ENCODE data around the gene GLS2.
"Not testable (repeated sequence)": the region's sequence is repeated elsewhere in the genome, so short reads cannot be mapped to it uniquely, and the experiment has no call there.

Gene GLS2

GRCh38 chr12:56518570-56518969 lies 30.6 kb upstream of the GLS2 start:
- Histone ChIP-seq H3K9me3 (ENCODE audit: control insufficient read depth, low read length) (no peaks in the 10 kb centered on the region), H3K4me1 (ENCODE audit: control insufficient read depth, insufficient read depth, low read length) (peaks cover 23% of the 10 kb centered on the region), H3K36me3 (ENCODE audit: control insufficient read depth, insufficient read depth, low read length, severe bottlenecking) (no peaks in the 10 kb centered on the region), H3K27me3 (replicated peaks; ENCODE audit: control insufficient read depth, insufficient read depth, low read length) (no peaks in the 10 kb centered on the region), H3K9ac (ENCODE audit: low read length) (no peak overlapping the region), H3K4me3 (ENCODE audit: low read length) (no peak overlapping the region)
- peak; percentile 63 for DNase-seq (ENCODE audit: low read depth)

DNA sequence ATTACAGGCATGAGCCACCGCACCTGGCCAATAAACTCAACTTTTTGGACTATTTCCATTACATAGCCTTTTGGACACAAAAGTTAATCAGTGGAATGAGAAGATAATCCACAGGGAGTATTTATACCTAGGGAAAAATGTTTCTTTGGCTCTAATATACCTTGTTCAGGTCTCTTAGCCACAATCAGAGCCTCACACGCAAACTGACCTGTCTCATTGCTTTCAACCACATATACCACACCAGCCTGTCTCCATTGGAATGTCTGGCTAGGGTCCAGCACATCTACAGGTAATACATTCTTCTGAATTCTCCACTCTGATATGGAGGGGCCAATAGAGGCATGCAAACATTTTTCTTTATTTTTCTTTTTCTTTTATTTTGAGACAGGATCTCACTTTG lies 29.9 kb upstream of the GLS2 start:
- Histone ChIP-seq H3K27me3 (replicated peaks; ENCODE audit: control insufficient read depth, insufficient read depth, low read length) (no peaks in the 10 kb centered on the region), H3K4me1 (ENCODE audit: control insufficient read depth, insufficient read depth, low read length) (peaks cover 16% of the 10 kb centered on the region), H3K36me3 (ENCODE audit: control insufficient read depth, insufficient read depth, low read length, severe bottlenecking) (no peaks in the 10 kb centered on the region), H3K4me3 (ENCODE audit: low read length) (no peak overlapping the region), H3K9me3 (ENCODE audit: control insufficient read depth, low read length) (no peaks in the 10 kb centered on the region), H3K9ac (ENCODE audit: low read length) (no peak overlapping the region)
- DNase-seq (ENCODE audit: low read depth) = no peak

- not testable (repeated sequence) for DNase-seq (ENCODE audit: low read depth); H3K9me3 ChIP-seq (ENCODE audit: control insufficient read depth, low read length); H3K9ac ChIP-seq (ENCODE audit: low read length); H3K4me1 ChIP-seq (ENCODE audit: control insufficient read depth, insufficient read depth, low read length); H3K27me3 ChIP-seq (replicated peaks; ENCODE audit: control insufficient read depth, insufficient read depth, low read length); H3K4me3 ChIP-seq (ENCODE audit: low read length); H3K36me3 ChIP-seq (ENCODE audit: control insufficient read depth, insufficient read depth, low read length, severe bottlenecking)
Observed at GRCh38 chr12:56514014-56514318, 26.0 kb upstream of the GLS2 start.

GRCh38 chr12:56510786-56511185 lies 22.8 kb upstream of the GLS2 start:
- H3K9me3 ChIP-seq (ENCODE audit: control insufficient read depth, low read length) = no peaks in the 10 kb centered on the region
- no peak for DNase-seq (ENCODE audit: low read depth)
- H3K4me3 ChIP-seq (ENCODE audit: low read length) = no peak overlapping the region
- no peaks in the 10 kb centered on the region for H3K4me1 ChIP-seq (ENCODE audit: control insufficient read depth, insufficient read depth, low read length)
- H3K9ac ChIP-seq (ENCODE audit: low read length) = no peak overlapping the region
- H3K36me3 ChIP-seq (ENCODE audit: control insufficient read depth, insufficient read depth, low read length, severe bottlenecking) = no peaks in the 10 kb centered on the region
- peaks cover 4% of the 10 kb centered on the region for H3K27me3 ChIP-seq (replicated peaks; ENCODE audit: control insufficient read depth, insufficient read depth, low read length)

- not testable (repeated sequence) for H3K9me3 ChIP-seq (ENCODE audit: control insufficient read depth, low read length); H3K9ac ChIP-seq (ENCODE audit: low read length); H3K4me1 ChIP-seq (ENCODE audit: control insufficient read depth, insufficient read depth, low read length); H3K4me3 ChIP-seq (ENCODE audit: low read length); DNase-seq (ENCODE audit: low read depth); H3K27me3 ChIP-seq (replicated peaks; ENCODE audit: control insufficient read depth, insufficient read depth, low read length); H3K36me3 ChIP-seq (ENCODE audit: control insufficient read depth, insufficient read depth, low read length, severe bottlenecking)
Observed at GRCh38 chr12:56499879-56500278, 11.9 kb upstream of the GLS2 start.

GRCh38 chr12:56499452-56499851 lies 11.5 kb upstream of the GLS2 start:
- not testable (repeated sequence) for H3K4me1 ChIP-seq (ENCODE audit: control insufficient read depth, insufficient read depth, low read length); H3K27me3 ChIP-seq (replicated peaks; ENCODE audit: control insufficient read depth, insufficient read depth, low read length); DNase-seq (ENCODE audit: low read depth); H3K9me3 ChIP-seq (ENCODE audit: control insufficient read depth, low read length); H3K36me3 ChIP-seq (ENCODE audit: control insufficient read depth, insufficient read depth, low read length, severe bottlenecking); H3K9ac ChIP-seq (ENCODE audit: low read length); H3K4me3 ChIP-seq (ENCODE audit: low read length)

GRCh38 chr12:56498126-56498902 lies 10.4 kb upstream of the GLS2 start:
- not testable (repeated sequence) for H3K4me3 ChIP-seq (ENCODE audit: low read length); H3K4me1 ChIP-seq (ENCODE audit: control insufficient read depth, insufficient read depth, low read length); H3K27me3 ChIP-seq (replicated peaks; ENCODE audit: control insufficient read depth, insufficient read depth, low read length); H3K9me3 ChIP-seq (ENCODE audit: control insufficient read depth, low read length); H3K36me3 ChIP-seq (ENCODE audit: control insufficient read depth, insufficient read depth, low read length, severe bottlenecking); H3K9ac ChIP-seq (ENCODE audit: low read length); DNase-seq (ENCODE audit: low read depth)

DNA sequence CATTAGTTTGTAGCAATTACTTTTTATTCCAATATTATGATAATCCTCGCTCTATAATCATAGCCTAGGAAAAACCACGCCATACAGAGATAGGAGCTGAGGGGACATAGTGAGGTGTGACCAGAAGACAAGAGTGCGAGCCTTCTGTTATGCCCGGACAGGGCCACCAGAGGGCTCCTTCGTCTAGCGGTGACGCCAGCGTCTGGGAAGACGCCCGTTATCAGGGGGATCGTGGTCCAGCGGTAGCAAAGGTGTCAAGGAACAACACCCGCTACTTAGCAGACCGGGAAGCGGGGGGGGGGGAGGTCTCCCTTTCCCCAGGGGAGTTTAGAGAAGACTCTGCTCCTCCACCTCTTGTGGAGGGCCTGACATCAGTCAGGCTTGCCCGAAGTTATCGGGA lies 8.7 kb upstream of the GLS2 start:
- not testable (repeated sequence) for H3K4me1 ChIP-seq (ENCODE audit: control insufficient read depth, insufficient read depth, low read length); H3K4me3 ChIP-seq (ENCODE audit: low read length); H3K36me3 ChIP-seq (ENCODE audit: control insufficient read depth, insufficient read depth, low read length, severe bottlenecking); H3K9ac ChIP-seq (ENCODE audit: low read length); H3K9me3 ChIP-seq (ENCODE audit: control insufficient read depth, low read length)
- DNase-seq (ENCODE audit: low read depth) = peak; percentile 68
- peaks cover 11% of the 10 kb centered on the region for H3K27me3 ChIP-seq (replicated peaks; ENCODE audit: control insufficient read depth, insufficient read depth, low read length)

DNA sequence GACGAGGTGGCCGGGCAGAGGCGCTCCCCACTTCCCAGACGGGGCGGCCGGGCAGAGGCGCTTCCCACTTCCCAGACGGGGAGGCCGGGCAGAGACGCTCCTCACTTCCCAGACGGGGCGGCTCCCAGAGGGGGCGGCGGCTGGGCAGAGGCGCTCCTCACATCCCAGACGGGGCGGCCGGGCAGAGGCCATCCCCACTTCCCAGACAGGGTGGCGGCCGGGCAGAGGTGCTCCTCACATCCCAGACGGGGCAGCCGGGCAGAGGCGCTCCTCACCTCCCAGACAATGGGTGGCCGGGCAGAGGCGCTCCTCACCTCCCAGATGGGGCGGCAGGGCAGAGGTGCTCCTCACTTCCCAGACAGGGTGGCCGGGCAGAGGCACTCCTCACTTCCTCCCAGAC lies 6.5 kb upstream of the GLS2 start:
- not testable (repeated sequence) for H3K9me3 ChIP-seq (ENCODE audit: control insufficient read depth, low read length); H3K4me3 ChIP-seq (ENCODE audit: low read length); H3K36me3 ChIP-seq (ENCODE audit: control insufficient read depth, insufficient read depth, low read length, severe bottlenecking); H3K4me1 ChIP-seq (ENCODE audit: control insufficient read depth, insufficient read depth, low read length); DNase-seq (ENCODE audit: low read depth); H3K9ac ChIP-seq (ENCODE audit: low read length)
- peaks cover 31% of the 10 kb centered on the region for H3K27me3 ChIP-seq (replicated peaks; ENCODE audit: control insufficient read depth, insufficient read depth, low read length)

GRCh38 chr12:56494106-56494415 lies 6.1 kb upstream of the GLS2 start:
- H3K9me3 ChIP-seq (ENCODE audit: control insufficient read depth, low read length); H3K4me3 ChIP-seq (ENCODE audit: low read length); H3K9ac ChIP-seq (ENCODE audit: low read length); DNase-seq (ENCODE audit: low read depth); H3K4me1 ChIP-seq (ENCODE audit: control insufficient read depth, insufficient read depth, low read length); H3K36me3 ChIP-seq (ENCODE audit: control insufficient read depth, insufficient read depth, low read length, severe bottlenecking): not testable (repeated sequence)
- peaks cover 31% of the 10 kb centered on the region for H3K27me3 ChIP-seq (replicated peaks; ENCODE audit: control insufficient read depth, insufficient read depth, low read length)

- not testable (repeated sequence) for H3K9ac ChIP-seq (ENCODE audit: low read length); H3K4me3 ChIP-seq (ENCODE audit: low read length); DNase-seq (ENCODE audit: low read depth); H3K36me3 ChIP-seq (ENCODE audit: control insufficient read depth, insufficient read depth, low read length, severe bottlenecking); H3K9me3 ChIP-seq (ENCODE audit: control insufficient read depth, low read length); H3K4me1 ChIP-seq (ENCODE audit: control insufficient read depth, insufficient read depth, low read length)
- peaks cover 35% of the 10 kb centered on the region for H3K27me3 ChIP-seq (replicated peaks; ENCODE audit: control insufficient read depth, insufficient read depth, low read length)
Observed at GRCh38 chr12:56493409-56494105, 5.6 kb upstream of the GLS2 start.

- Histone ChIP-seq H3K4me1 (ENCODE audit: control insufficient read depth, insufficient read depth, low read length) (peaks cover 11% of the 10 kb centered on the region), H3K9me3 (ENCODE audit: control insufficient read depth, low read length) (peaks cover 3% of the 10 kb centered on the region), H3K4me3 (ENCODE audit: low read length) (no peak overlapping the region), H3K36me3 (ENCODE audit: control insufficient read depth, insufficient read depth, low read length, severe bottlenecking) (no peaks in the 10 kb centered on the region), H3K27me3 (replicated peaks; ENCODE audit: control insufficient read depth, insufficient read depth, low read length) (peaks cover 49% of the 10 kb centered on the region), H3K9ac (ENCODE audit: low read length) (no peak overlapping the region)
- DNase-seq (ENCODE audit: low read depth) = no peak
Observed at GRCh38 chr12:56490360-56490759, 2.4 kb upstream of the GLS2 start.
